Central memory CD8-positive, alpha-beta T cell (primary cell): Measurements from ENCODE around the gene TJP2.

Experiments
- ATAC-seq: fragments of 150-1000 bp; cut with Tn5 transposase; replicated peaks from 2 replicates; pipeline ENCODE4 v1.10.0; 2022; ENCODE audit warnings: mild to moderate bottlenecking, moderate FRiP score, moderate number of reproducible peaks; ENCODE audit not compliant: poor library complexity, severe bottlenecking; ENCODE audit errors: extremely low read depth
- DNase-seq, 2 donors: peaks; one replicate each; pipeline ENCODE4 v3.0.0; 2021; ENCODE audit warnings: low spot score in 2 of 2
- H3K27ac Mint-ChIP-seq: one replicate; pipeline ENCODE4 v1.8.0; 2022; ENCODE audit warnings: low read depth, mild to moderate bottlenecking, moderate library complexity, mixed read lengths
- H3K27me3 Mint-ChIP-seq: one replicate; pipeline ENCODE4 v1.8.0; 2022; ENCODE audit warnings: mixed read lengths
- H3K36me3 Mint-ChIP-seq: one replicate; pipeline ENCODE4 v1.8.0; 2022; ENCODE audit warnings: mild to moderate bottlenecking, moderate library complexity, mixed read lengths; ENCODE audit not compliant: insufficient read depth
- H3K4me1 Mint-ChIP-seq: one replicate; pipeline ENCODE4 v1.8.0; 2022; ENCODE audit warnings: mixed read lengths
- H3K4me3 Mint-ChIP-seq: one replicate; pipeline ENCODE4 v1.8.0; 2022; ENCODE audit warnings: mild to moderate bottlenecking, moderate library complexity, mixed read lengths
- H3K9me3 Mint-ChIP-seq: one replicate; pipeline ENCODE4 v1.8.0; 2022; ENCODE audit warnings: mixed read lengths

The TJP2 gene

DNA sequence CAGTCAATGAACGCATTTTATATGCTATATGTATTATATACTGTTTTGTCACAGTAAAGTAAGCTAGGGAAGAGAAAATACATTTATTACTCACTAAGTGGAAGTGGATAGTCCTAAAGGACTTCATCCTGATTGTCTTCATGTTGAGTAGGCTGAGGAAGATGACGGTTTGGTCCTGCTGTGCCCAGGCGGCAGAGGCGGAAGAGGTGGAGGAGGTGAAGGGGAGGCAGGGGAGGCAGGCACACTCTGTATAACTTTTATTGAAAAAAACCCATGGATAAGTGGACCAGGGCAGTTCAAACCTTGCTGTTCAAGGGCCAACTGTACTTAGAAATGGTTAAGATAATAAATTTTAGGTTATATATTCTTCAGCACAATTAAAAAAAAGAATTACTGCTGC lies 28.5 kb downstream of the TJP2 start:
- ATAC-seq = no peak
- no peaks in the 10 kb centered on the region for H3K36me3 Mint-ChIP-seq
- no peaks in the 10 kb centered on the region for H3K9me3 Mint-ChIP-seq
- no peak for DNase-seq
- peaks cover 14% of the 10 kb centered on the region for H3K4me1 Mint-ChIP-seq
- no peak overlapping the region for H3K27ac Mint-ChIP-seq
- H3K27me3 Mint-ChIP-seq = no peaks in the 10 kb centered on the region
- no peak overlapping the region for H3K4me3 Mint-ChIP-seq

DNA sequence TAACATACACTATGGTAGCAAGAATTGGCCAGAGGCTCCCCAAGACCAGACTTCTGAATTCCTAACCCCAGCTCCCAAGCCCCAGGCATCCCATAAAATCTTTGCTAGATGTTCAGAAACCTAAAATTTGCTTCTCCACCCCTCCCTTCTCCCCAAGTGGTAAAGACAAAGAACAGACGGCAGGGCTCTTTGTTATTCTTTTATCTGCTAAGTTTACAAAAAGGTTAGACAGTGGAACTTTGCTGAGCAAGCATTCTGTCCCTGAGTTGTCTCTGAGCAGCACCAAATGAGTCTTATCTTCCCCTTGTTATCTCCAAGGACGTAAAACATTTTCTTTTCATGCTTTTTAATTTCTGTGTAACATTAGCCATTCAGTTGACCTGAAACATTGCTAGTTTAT lies 30.2 kb downstream of the TJP2 start:
- Mint-ChIP-seq H3K4me1 (peaks cover 14% of the 10 kb centered on the region), H3K9me3 (no peaks in the 10 kb centered on the region), H3K4me3 (no peak overlapping the region), H3K27ac (no peak overlapping the region), H3K36me3 (no peaks in the 10 kb centered on the region), H3K27me3 (no peaks in the 10 kb centered on the region)
- no peak for DNase-seq
- no peak for ATAC-seq

DNA sequence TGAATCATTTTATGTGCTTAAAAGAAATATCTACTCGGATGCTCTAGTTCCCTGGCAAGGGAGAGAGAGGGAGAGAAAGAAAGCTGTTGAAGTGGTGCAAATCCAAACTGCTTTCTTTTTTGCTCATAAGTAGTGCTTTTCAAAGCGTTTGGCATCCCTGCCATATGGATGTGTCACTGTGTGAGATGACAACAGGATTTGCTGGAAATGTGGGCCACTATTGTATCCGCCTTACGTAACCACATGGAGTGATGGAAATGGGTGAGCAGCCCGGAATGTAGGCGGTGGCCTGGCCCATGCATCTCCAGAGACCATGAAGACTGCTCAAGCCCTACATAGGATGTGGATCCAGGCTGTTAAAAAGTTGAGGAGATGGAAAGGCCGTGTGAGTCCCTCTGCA lies 30.8 kb downstream of the TJP2 start:
- peaks cover 9% of the 10 kb centered on the region for H3K4me1 Mint-ChIP-seq
- H3K9me3 Mint-ChIP-seq = no peaks in the 10 kb centered on the region
- H3K27ac Mint-ChIP-seq = no peak overlapping the region
- DNase-seq (no peak), ATAC-seq (no peak)
- H3K27me3 Mint-ChIP-seq = no peaks in the 10 kb centered on the region
- no peak overlapping the region for H3K4me3 Mint-ChIP-seq
- no peaks in the 10 kb centered on the region for H3K36me3 Mint-ChIP-seq

DNA sequence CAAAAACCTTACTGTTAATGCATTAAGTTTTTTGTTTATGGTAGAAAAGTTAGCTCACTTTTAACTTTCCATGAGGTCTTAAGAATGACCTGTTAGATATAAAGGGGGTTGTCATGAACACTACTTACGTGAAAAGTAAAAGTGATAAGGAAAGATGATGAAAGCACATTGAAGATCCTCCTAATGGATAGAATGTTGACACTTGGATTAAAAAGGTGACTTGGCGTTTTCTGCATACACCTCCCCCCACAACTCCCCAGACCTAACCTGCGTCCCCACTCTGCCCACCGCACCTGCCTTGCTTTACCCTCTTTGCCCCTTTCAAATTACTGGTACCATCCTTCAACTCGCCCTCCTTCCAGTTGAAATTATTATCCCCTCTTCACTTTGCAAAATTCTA lies 32.0 kb downstream of the TJP2 start:
- Mint-ChIP-seq H3K36me3 (no peaks in the 10 kb centered on the region), H3K27me3 (no peaks in the 10 kb centered on the region), H3K4me1 (no peaks in the 10 kb centered on the region), H3K9me3 (no peaks in the 10 kb centered on the region), H3K4me3 (no peak overlapping the region), H3K27ac (no peak overlapping the region)
- ATAC-seq (no peak), DNase-seq (no peak)

DNA sequence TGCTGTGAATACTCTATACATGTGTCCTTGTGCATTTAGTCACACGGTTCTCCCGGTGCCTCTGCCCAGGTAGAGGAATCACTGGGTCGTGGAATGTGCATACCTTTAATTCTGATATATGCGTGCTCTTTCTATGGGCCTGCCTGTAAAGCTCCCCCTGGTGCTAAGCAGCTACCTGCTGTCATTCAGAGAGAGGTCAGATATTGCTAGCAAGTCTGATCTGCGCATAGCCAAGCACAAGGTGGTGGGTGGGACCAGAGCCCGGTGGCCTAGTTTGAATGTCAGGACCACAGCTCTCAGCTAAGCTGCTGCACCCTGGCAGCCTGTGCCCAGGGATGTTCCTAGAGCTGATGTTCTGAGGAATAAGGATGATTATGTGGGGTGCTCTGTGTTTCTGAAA lies 33.4 kb downstream of the TJP2 start:
- Mint-ChIP-seq H3K4me1 (no peaks in the 10 kb centered on the region), H3K27ac (no peak overlapping the region), H3K27me3 (no peaks in the 10 kb centered on the region), H3K9me3 (no peaks in the 10 kb centered on the region), H3K4me3 (no peak overlapping the region), H3K36me3 (no peaks in the 10 kb centered on the region)
- DNase-seq = no peak
- no peak for ATAC-seq

DNA sequence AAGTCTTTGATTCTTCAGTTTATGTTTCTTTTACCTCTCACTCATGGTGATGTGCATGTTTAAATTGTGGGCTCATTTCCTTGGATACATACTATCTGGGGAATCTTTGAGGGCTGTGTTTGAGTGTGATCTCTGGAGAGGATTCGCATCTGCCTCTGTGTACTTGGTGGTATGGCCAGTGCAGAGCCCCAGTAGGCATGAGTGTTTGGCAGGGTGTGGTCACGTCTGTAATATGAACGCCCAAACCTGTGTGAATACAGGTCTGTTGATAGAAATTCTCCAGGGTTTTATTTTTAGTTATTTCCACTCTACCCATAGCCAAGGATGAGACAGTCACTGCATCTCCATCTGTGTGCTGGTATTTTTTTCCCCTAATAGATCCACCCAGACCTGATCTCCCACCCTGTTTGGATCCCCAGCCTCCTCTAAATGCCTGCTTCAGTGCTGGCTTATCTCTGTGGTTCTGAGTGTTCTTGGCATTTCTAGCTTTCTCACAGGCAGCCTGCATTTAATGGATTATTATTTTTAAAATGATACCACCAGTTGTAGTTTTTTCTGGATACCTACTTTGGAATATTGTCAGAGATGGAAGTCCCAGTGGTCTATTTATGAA lies 37.5 kb downstream of the TJP2 start:
- H3K9me3 Mint-ChIP-seq = no peaks in the 10 kb centered on the region
- no peak overlapping the region for H3K27ac Mint-ChIP-seq
- no peaks in the 10 kb centered on the region for H3K4me1 Mint-ChIP-seq
- DNase-seq = no peak
- H3K27me3 Mint-ChIP-seq = no peaks in the 10 kb centered on the region
- no peak overlapping the region for H3K4me3 Mint-ChIP-seq
- no peaks in the 10 kb centered on the region for H3K36me3 Mint-ChIP-seq
- ATAC-seq = no peak

DNA sequence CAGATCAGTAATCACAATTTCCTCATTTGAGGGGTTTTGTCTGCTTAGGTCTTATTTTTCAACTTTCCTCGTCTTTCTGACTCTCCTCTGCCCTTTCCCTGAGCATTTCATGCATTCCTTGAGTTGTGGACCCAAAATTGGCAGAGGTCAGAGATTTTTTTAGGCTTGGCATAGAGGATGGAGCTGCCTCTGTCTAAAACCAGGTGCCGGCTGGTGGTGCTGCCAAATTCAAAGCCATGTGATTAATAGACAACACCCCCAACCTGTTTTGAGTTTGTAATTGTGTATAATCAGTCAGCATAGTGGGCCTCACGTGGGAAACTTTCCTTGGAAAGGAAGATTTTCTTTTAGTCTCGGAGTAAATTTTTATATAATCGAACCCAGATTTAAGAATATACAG lies 39.6 kb downstream of the TJP2 start:
- Mint-ChIP-seq H3K27ac (no peak overlapping the region), H3K36me3 (peaks cover 2% of the 10 kb centered on the region), H3K27me3 (no peaks in the 10 kb centered on the region), H3K9me3 (no peaks in the 10 kb centered on the region), H3K4me1 (no peaks in the 10 kb centered on the region), H3K4me3 (no peak overlapping the region)
- ATAC-seq (no peak), DNase-seq (no peak)

DNA sequence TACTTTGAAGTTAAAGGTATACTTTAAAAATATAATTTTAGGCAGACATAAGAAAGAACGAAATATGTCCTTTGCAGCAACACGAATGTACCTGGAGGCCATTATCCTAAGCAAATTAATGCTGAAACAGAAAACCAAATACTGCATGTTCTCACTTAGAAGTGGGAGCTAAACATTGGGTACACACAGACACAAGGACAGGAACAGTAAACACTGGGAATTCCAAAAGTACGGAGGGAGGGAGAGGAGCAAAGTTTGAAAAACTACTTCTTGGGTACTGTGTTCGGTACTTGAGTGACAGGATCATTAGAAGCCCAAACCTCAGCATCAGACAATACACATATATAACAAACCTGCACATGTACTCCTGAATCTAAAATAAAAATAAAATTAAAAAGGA lies 40.9 kb downstream of the TJP2 start:
- Mint-ChIP-seq H3K36me3 (peaks cover 2% of the 10 kb centered on the region), H3K4me1 (no peaks in the 10 kb centered on the region), H3K27ac (no peak overlapping the region), H3K9me3 (no peaks in the 10 kb centered on the region), H3K27me3 (no peaks in the 10 kb centered on the region), H3K4me3 (no peak overlapping the region)
- DNase-seq (no peak), ATAC-seq (no peak)

DNA sequence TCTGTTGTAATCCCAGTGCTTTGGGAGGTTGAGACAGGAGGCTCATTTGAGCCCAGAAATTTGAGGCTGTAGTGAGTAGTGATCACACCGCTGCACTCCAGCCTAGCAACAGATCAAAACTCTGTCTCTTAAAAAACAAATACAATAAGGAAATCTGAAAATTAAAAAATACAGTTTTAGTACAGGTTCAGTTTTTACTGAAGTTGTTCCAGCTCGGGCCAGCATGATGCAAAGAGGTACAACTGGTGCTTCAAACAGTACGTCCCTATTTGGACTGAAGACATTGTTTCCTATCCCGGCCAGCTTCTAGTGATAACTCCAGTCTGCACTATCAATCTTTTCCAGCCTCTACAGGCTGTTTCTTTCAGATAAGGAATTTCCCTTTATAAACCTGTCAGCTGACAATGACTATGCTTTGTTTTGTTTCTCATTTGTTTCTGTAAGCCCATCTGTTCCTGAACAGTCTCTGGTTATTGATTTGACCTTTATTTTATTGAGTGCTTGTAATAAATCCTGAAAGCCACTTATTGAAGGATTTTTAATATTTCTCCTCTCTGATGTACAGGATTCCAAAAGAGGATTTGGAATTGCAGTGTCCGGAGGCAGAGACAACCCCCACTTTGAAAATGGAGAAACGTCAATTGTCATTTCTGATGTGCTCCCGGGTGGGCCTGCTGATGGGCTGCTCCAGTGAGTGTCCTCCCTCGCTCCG lies 41.9 kb downstream of the TJP2 start:
- no peak overlapping the region for H3K4me3 Mint-ChIP-seq
- DNase-seq (no peak), ATAC-seq (no peak)
- H3K27ac Mint-ChIP-seq = no peak overlapping the region
- H3K4me1 Mint-ChIP-seq = no peaks in the 10 kb centered on the region
- H3K36me3 Mint-ChIP-seq = peaks cover 2% of the 10 kb centered on the region
- H3K9me3 Mint-ChIP-seq = no peaks in the 10 kb centered on the region
- H3K27me3 Mint-ChIP-seq = no peaks in the 10 kb centered on the region

DNA sequence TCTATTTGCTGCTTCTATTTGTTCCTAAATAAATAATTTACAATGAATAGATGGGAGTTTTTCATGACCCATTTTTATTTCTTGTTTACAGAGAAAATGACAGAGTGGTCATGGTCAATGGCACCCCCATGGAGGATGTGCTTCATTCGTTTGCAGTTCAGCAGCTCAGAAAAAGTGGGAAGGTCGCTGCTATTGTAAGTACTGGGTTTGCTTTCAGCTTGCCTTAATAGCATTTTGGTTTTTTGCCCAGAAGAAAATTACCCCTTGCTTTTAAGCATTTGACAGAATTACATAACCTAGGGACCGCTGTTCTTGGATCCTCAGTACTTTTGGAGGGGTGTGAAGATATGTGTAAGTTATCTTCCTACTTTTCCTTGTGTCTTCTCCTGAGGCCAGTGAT lies 44.1 kb downstream of the TJP2 start:
- ATAC-seq = no peak
- H3K9me3 Mint-ChIP-seq = no peaks in the 10 kb centered on the region
- H3K27ac Mint-ChIP-seq = no peak overlapping the region
- H3K27me3 Mint-ChIP-seq = no peaks in the 10 kb centered on the region
- H3K36me3 Mint-ChIP-seq = peaks cover 3% of the 10 kb centered on the region
- no peak overlapping the region for H3K4me3 Mint-ChIP-seq
- no peak for DNase-seq
- H3K4me1 Mint-ChIP-seq = no peaks in the 10 kb centered on the region

DNA sequence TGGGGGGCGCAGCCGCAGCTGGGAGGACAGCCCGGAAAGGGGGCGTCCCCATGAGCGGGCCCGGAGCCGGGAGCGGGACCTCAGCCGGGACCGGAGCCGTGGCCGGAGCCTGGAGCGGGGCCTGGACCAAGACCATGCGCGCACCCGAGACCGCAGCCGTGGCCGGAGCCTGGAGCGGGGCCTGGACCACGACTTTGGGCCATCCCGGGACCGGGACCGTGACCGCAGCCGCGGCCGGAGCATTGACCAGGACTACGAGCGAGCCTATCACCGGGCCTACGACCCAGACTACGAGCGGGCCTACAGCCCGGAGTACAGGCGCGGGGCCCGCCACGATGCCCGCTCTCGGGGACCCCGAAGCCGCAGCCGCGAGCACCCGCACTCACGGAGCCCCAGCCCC lies 47.0 kb downstream of the TJP2 start:
- no peak overlapping the region for H3K4me3 Mint-ChIP-seq
- no peak for DNase-seq
- peaks cover 3% of the 10 kb centered on the region for H3K36me3 Mint-ChIP-seq
- H3K9me3 Mint-ChIP-seq = no peaks in the 10 kb centered on the region
- no peaks in the 10 kb centered on the region for H3K27me3 Mint-ChIP-seq
- H3K27ac Mint-ChIP-seq = no peak overlapping the region
- H3K4me1 Mint-ChIP-seq = no peaks in the 10 kb centered on the region
- ATAC-seq = no peak

DNA sequence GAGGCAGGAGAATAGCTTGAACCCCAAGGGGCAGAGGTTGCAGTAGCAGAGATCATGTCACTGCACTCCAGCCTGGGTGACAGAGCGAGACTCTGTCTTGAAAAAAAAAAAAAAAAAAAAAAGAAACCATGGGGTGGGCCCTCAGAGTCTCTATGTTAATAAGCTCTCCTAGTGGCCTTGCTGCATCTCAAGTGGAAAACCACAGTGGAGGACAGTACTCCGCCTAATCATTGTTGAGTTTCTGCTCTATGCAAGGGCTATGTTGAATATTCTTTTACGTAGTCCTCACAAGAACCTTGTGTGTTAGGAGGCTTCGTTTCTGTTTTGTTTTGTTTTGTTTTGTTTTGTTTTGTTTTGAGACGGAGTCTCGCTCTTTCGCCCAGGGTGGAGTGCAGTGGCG lies 48.9 kb downstream of the TJP2 start:
- H3K4me3 Mint-ChIP-seq = no peak overlapping the region

DNA sequence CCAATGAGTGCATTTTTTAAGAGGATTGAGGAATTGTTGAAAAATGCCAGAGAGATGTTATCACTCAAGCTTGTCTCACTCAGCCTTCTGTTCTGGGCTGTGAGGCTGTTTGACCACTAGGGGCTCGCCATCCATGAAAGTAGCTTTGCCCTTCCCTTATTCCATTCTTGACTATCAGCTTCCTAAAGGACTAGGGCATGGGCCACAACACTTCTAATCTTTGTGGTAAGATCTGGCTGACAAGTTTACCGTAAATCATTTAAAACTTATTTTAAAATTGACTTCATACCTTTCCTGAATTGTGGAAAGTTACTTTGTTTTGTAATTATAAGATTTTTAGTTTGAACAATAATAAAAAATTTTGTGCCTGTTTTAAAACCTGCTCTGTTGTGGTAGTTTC lies 49.5 kb downstream of the TJP2 start:
- DNase-seq (no peak), ATAC-seq (no peak)
- no peaks in the 10 kb centered on the region for H3K9me3 Mint-ChIP-seq
- no peak overlapping the region for H3K27ac Mint-ChIP-seq
- no peak overlapping the region for H3K4me3 Mint-ChIP-seq
- no peaks in the 10 kb centered on the region for H3K4me1 Mint-ChIP-seq
- H3K27me3 Mint-ChIP-seq = no peaks in the 10 kb centered on the region
- H3K36me3 Mint-ChIP-seq = peaks cover 2% of the 10 kb centered on the region

More for the DNA sequence above, 48.9 kb downstream of the TJP2 start:
- ATAC-seq (no peak), DNase-seq (no peak)
- Mint-ChIP-seq H3K9me3 (no peaks in the 10 kb centered on the region), H3K27me3 (no peaks in the 10 kb centered on the region), H3K4me1 (no peaks in the 10 kb centered on the region), H3K36me3 (peaks cover 2% of the 10 kb centered on the region), H3K27ac (no peak overlapping the region)
